ENCODE data around the gene ELOVL4.
A peak's percentile ranks its signal among the peaks of the same experiment; 100 is the strongest.

DNA sequence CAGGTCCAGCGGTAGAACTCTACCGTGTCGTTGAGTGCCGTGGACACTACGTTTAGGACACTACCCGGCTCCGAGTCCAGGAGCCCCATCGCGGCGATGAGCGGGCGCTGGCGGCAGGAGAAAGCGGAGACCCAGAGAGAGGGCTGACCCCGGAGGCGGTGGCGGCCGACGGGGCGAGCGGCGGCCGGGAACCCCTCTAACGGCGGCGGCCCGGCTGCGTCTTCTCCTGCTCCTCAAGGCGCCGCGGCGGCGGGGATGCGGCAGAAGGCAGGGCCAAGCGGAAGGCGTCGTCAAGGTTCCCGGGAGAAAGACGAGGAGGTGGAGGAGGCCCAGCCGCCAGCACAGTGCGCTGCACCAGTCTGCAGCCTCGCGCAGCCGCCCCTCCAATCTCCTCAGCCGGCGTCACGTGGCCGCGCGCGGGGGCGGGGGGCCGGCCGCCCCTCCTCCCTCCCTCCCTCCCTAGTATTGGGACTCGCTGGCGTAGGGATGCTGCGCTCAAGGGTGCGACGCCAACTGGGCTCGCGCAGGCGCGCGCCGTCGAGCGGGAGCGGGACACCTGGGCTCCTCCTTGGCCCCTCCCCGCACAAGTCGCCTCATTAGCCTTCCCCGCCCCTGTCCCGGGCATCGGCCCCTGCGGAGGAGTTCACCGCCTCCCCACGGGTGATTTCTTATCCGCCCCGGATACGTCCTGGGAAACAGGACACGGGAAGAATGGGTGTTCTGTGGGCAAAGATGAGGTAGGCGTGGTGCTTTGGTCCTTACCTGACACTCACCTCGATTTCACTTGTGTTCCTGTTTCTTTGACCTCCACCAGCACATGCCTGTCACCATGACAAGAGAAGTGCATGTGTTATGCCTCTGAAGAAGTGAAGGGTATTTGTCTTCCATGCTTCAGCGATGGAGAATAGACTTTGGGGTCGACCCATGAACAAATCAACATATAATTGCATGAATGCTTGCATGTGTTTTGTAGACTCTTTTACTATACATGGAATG lies at the start of gene ELOVL4:
- peak in 1 of 2 donors; percentile 45 for TF ChIP-seq POLR2A (IDR thresholded peaks at IDR 0.05)
- TF ChIP-seq, protein P1, sequence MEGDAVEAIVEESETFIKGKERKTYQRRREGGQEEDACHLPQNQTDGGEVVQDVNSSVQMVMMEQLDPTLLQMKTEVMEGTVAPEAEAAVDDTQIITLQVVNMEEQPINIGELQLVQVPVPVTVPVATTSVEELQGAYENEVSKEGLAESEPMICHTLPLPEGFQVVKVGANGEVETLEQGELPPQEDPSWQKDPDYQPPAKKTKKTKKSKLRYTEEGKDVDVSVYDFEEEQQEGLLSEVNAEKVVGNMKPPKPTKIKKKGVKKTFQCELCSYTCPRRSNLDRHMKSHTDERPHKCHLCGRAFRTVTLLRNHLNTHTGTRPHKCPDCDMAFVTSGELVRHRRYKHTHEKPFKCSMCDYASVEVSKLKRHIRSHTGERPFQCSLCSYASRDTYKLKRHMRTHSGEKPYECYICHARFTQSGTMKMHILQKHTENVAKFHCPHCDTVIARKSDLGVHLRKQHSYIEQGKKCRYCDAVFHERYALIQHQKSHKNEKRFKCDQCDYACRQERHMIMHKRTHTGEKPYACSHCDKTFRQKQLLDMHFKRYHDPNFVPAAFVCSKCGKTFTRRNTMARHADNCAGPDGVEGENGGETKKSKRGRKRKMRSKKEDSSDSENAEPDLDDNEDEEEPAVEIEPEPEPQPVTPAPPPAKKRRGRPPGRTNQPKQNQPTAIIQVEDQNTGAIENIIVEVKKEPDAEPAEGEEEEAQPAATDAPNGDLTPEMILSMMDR (IDR thresholded peaks at IDR 0.05) = no peak

Data from adrenal gland (tissue), 5 donors.